ENCODE data around the gene DCAF8L1. TPM values are rescaled to one million over a fixed set of nuclear protein-coding genes. Genes with fewer than 3 reads are reported as not detected.
"Not testable (repeated sequence)": the region's sequence is repeated elsewhere in the genome, so short reads cannot be mapped to it uniquely, and the experiment has no call there.

Gene DCAF8L1
- total and polyA plus RNA-seq, 10 donors, result not detected

DNA sequence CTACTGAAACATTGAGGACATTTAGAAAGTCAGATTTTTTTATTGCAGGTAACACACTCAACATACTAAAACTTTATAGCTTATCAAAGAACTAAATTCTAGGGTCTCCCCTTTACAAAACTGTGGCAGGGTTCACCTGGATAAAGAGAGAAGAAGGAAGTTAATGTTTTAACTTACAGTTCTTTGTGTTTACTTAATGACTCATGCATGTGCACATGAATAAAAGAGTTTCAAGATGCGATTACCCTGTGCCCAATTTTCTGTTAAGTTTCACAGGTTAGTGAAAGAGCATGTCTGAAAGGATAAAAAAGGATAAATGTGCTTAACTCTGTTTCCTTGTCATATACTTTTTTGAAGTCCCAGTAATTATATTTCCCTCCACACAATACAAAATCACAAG is 16.8 kb downstream of the DCAF8L1 start:
- Histone ChIP-seq H3K9me3 (peaks cover 0 to 33% (median 10%) of the 10 kb centered on the region in 8 donors), H3K27ac (no peak overlapping the region), H3K4me1 (no peaks in the 10 kb centered on the region), H3K36me3 (no peaks in the 10 kb centered on the region), H3K27me3 (replicated peaks in 1 of 7) (no peaks in the 10 kb centered on the region), H3K4me3 (no peak overlapping the region)
- intact Hi-C loops (cut with DNase I; ENCODE audit: low total_unique reads), result no loop called here
- TF ChIP-seq, protein P1, sequence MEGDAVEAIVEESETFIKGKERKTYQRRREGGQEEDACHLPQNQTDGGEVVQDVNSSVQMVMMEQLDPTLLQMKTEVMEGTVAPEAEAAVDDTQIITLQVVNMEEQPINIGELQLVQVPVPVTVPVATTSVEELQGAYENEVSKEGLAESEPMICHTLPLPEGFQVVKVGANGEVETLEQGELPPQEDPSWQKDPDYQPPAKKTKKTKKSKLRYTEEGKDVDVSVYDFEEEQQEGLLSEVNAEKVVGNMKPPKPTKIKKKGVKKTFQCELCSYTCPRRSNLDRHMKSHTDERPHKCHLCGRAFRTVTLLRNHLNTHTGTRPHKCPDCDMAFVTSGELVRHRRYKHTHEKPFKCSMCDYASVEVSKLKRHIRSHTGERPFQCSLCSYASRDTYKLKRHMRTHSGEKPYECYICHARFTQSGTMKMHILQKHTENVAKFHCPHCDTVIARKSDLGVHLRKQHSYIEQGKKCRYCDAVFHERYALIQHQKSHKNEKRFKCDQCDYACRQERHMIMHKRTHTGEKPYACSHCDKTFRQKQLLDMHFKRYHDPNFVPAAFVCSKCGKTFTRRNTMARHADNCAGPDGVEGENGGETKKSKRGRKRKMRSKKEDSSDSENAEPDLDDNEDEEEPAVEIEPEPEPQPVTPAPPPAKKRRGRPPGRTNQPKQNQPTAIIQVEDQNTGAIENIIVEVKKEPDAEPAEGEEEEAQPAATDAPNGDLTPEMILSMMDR (IDR thresholded peaks at IDR 0.05 in 8 of 11, conservative IDR thresholded peaks at IDR 0.05 in 3 of 11), result no peak
- TF ChIP-seq POLR2A (IDR thresholded peaks at IDR 0.05) (no peak), POLR2AphosphoS5 (IDR thresholded peaks at IDR 0.05) (no peak)
- DNase-seq, result no peak
- WGBS, 5 donors, result 56 to 90% (median 67%) methylated on average over 1 of the region's 1 CpG

DNA sequence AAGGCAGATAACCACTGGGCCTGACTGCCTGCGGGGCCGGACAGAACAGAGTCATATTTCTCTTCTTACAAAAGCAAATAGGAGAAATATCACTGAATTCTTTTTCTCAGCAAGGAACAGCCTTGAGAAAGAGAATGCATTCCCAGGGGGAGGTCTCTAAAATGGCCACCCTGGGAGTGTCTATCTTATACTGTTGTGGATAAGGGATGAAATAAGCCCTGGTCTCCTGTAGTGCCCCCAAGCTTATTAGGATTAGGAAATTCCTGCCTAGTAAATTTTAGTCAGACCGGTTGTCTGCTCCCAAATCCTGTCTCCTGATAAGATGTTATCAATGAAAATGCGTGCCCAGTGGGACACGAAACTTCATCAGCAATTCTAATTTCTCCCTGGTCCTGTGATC is 20.8 kb downstream of the DCAF8L1 start:
- H3K4me1 ChIP-seq; H3K27ac ChIP-seq; H3K27me3 ChIP-seq (replicated peaks in 1 of 7); H3K36me3 ChIP-seq; H3K4me3 ChIP-seq; intact Hi-C loops (cut with DNase I; ENCODE audit: low total_unique reads); DNase-seq: not testable (repeated sequence)
- H3K9me3 ChIP-seq, result peaks cover 0 to 36% (median 10%) of the 10 kb centered on the region in 8 donors
- WGBS, 5 donors, result 83 to 96% (median 88%) methylated on average over 3 to 5 of the region's 5 CpGs

DNA sequence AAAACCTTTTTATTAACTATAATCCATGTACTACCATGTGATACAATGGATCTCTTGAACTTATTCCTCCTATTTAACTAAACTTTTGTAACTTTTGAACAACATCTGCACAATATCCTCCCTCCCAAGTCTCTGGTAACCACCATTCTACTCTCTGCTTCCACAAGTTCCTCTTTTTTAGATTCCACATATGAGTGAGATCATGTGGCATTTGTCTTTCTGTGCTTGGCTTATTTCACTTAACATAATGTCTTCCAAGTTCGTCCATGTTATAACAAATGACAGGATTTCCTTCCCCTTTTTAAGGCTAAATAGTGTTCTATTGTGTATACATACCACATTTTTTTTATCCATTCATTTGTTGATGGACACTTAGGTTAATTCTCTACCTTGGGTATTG is 28.1 kb downstream of the DCAF8L1 start:
- no peaks in the 10 kb centered on the region for H3K9me3 ChIP-seq
- no peak for TF ChIP-seq POLR2AphosphoS5 (IDR thresholded peaks at IDR 0.05)
- TF ChIP-seq, protein P1 (IDR thresholded peaks at IDR 0.05 in 8 of 11, conservative IDR thresholded peaks at IDR 0.05 in 3 of 11), result no peak
- no peak for TF ChIP-seq POLR2A (IDR thresholded peaks at IDR 0.05)
- intact Hi-C loops (cut with DNase I; ENCODE audit: low total_unique reads), result no loop called here
- H3K27ac ChIP-seq, result no peak overlapping the region
- H3K4me3 ChIP-seq, result no peak overlapping the region
- DNase-seq, result no peak
- H3K27me3 ChIP-seq (replicated peaks in 1 of 7), result no peaks in the 10 kb centered on the region
- no peaks in the 10 kb centered on the region for H3K4me1 ChIP-seq
- no peaks in the 10 kb centered on the region for H3K36me3 ChIP-seq
- WGBS, 5 donors, result 9 to 19% (median 16%) methylated on average over 1 of the region's 1 CpG

DNA sequence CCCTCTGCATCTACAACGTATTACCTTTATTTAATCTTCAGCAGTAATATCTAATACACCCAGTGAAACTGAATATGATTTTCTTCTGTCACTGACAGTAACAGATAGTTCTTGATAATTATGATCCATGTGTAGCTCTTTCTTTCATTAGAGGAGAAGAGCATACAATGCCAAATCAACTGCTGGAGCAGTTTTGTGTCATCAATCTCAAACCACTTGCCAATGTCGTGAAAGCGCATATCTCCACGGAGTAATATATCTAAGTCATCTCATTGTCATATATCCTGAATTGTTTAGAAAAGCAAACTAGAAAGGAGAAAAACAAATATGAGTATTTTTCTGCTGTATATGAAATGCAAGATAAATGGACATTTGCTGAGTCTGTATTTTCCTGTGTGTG is 47.9 kb downstream of the DCAF8L1 start:
- 63 to 74% (median 68%) methylated on average over 4 of the region's 4 CpGs for WGBS, 5 donors
- H3K36me3 ChIP-seq, result no peaks in the 10 kb centered on the region
- no peak for DNase-seq
- intact Hi-C loops (cut with DNase I; ENCODE audit: low total_unique reads), result no loop called here
- no peaks in the 10 kb centered on the region for H3K9me3 ChIP-seq
- no peak overlapping the region for H3K4me3 ChIP-seq
- TF ChIP-seq, protein P1 (IDR thresholded peaks at IDR 0.05 in 8 of 11, conservative IDR thresholded peaks at IDR 0.05 in 3 of 11), result no peak
- no peak for TF ChIP-seq POLR2AphosphoS5 (IDR thresholded peaks at IDR 0.05)
- TF ChIP-seq POLR2A (IDR thresholded peaks at IDR 0.05), result no peak
- no peaks in the 10 kb centered on the region for H3K27me3 ChIP-seq (replicated peaks in 1 of 7)
- H3K27ac ChIP-seq, result no peak overlapping the region
- no peaks in the 10 kb centered on the region for H3K4me1 ChIP-seq

Other genes with a start within 250 kb of the DCAF8L1 start
- gene MAGEB10, start 173.5 kb downstream of the DCAF8L1 start, total RNA-seq, result not detected
- not detected for gene MAGEB10, start 173.5 kb downstream of the DCAF8L1 start, polyA plus RNA-seq